A673 (cell line): Measurements from ENCODE around the gene ERBIN.

Source experiments
- EZH2 ChIP-seq: fragments of 200-600 bp; sonication (generic); IDR thresholded peaks from 2 replicates; pipeline ENCODE4 v1.6.1; 2017; ENCODE audit warnings: borderline replicate concordance, low read depth, mild to moderate bottlenecking, mixed read lengths, antibody characterized with exemption, low read length; ENCODE audit not compliant: poor library complexity, severe bottlenecking
- TF ChIP-seq, protein P1 (sequence below): fragments of 300-800, 200-600 bp; sonication (generic); conservative IDR thresholded peaks from 2 replicates; pipeline ENCODE4 v1.5.1; 2017; ENCODE audit warnings: low read depth, mild to moderate bottlenecking, antibody characterized with exemption, low read length, moderate library complexity, mixed read lengths

DNA sequence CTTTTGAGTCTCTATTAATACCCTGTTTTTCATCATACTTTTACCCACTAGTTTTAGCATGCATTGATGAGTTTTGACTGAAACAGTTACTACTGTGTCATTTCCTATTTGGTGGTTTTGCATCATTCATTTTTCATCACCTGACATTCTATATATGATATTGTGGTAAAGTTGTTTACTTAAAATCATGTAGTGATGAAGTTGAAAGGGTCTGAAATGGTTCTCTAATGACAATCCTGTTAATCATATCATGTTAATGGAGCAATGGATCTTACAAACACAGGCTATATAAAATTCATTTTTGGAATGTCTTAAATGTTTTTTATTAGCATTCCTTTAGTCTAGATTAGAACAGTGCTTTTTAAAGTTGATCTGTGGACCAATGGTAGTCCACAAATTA lies 84.1 kb downstream of the ERBIN start:
- TF ChIP-seq, protein P1, sequence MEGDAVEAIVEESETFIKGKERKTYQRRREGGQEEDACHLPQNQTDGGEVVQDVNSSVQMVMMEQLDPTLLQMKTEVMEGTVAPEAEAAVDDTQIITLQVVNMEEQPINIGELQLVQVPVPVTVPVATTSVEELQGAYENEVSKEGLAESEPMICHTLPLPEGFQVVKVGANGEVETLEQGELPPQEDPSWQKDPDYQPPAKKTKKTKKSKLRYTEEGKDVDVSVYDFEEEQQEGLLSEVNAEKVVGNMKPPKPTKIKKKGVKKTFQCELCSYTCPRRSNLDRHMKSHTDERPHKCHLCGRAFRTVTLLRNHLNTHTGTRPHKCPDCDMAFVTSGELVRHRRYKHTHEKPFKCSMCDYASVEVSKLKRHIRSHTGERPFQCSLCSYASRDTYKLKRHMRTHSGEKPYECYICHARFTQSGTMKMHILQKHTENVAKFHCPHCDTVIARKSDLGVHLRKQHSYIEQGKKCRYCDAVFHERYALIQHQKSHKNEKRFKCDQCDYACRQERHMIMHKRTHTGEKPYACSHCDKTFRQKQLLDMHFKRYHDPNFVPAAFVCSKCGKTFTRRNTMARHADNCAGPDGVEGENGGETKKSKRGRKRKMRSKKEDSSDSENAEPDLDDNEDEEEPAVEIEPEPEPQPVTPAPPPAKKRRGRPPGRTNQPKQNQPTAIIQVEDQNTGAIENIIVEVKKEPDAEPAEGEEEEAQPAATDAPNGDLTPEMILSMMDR = no peak
- TF ChIP-seq EZH2 = no peak
